ENCODE data around the gene MYH2.

GRCh38 chr17:10492004-10492403 is 57.5 kb downstream of the MYH2 start:
- TF ChIP-seq CTCF (IDR thresholded peaks at IDR 0.05) (no peak), POLR2A (IDR thresholded peaks at IDR 0.05) (no peak)

Data from Peyer's patch (tissue), 4 donors.